MM.1S (cell line): ENCODE results near the gene TRIM29.

ENCODE experiments used
- CTCF ChIP-seq: fragments of 300-600 bp; sonication (generic); IDR thresholded peaks from 2 replicates; pipeline ENCODE4 v1.5.1; 2016; ENCODE audit warnings: antibody characterized with exemption, low read length, mixed read lengths
- EZH2 ChIP-seq: fragments of 300-600 bp; sonication (generic); optimal IDR thresholded peaks from 2 replicates; pipeline ENCODE3; 2017; ENCODE audit warnings: low read depth, mild to moderate bottlenecking, antibody characterized with exemption, low read length, mixed read lengths
- EZH2phosphoT487 ChIP-seq: fragments of 300-600 bp; sonication (generic); IDR thresholded peaks from 2 replicates; pipeline ENCODE4 v1.6.1; 2018; ENCODE audit warnings: antibody characterized with exemption, low read length

GRCh38 chr11:120160436-120160835 is 22.5 kb upstream of the TRIM29 start:
- TF ChIP-seq CTCF (no peak), EZH2 (no peak), EZH2phosphoT487 (no peak)
